ENCODE measurements around the gene ETV5.

GRCh38 chr3:186057594-186057993 lies 51.3 kb downstream of the ETV5 start:
- TF ChIP-seq POLR2A (IDR thresholded peaks at IDR 0.05; ENCODE audit: low read depth, low read length) (no peak), POLR2AphosphoS5 (IDR thresholded peaks at IDR 0.05; ENCODE audit: low read depth, low read length) (no peak), POU2F2 (IDR thresholded peaks at IDR 0.05; ENCODE audit: low read depth, low read length) (no peak), TAF1 (IDR thresholded peaks at IDR 0.05; ENCODE audit: low read depth, low read length) (no peak), PAX5 (IDR thresholded peaks at IDR 0.05; ENCODE audit: insufficient read depth, low read length, severe bottlenecking) (no peak), SPI1 (IDR thresholded peaks at IDR 0.05; ENCODE audit: low read depth, low read length) (no peak)
